Tibial artery (tissue), 4 donors: ENCODE data around the gene NTSR1.

ENCODE experiments used
- DNase-seq, 2 donors: peaks; one replicate each; pipeline ENCODE4 v3.0.0-alpha.2; 2019
- H3K27ac ChIP-seq, 2 donors: fragments of 200-600 bp; sonication (generic) in 1 of 2; 1 replicate in 1 of 2; 2 replicates in 1 of 2; pipeline ENCODE4 v1.5.1; 2018 to 2019; ENCODE audit warnings: mild to moderate bottlenecking in 1 of 2
- H3K27me3 ChIP-seq, 2 donors: fragments of 200-600 bp; sonication (generic) in 1 of 2; one replicate each; pipeline versions ENCODE4 v1.5.1 to v1.6.0; 2016 to 2019
- H3K36me3 ChIP-seq, 3 donors: fragments of 200-600 bp; sonication (generic) in 2 of 3; one replicate each; pipeline ENCODE4 v1.5.1; 2016 to 2019; ENCODE audit warnings: mild to moderate bottlenecking in 2 of 3
- H3K4me1 ChIP-seq, 4 donors: fragments of 200-600 bp; sonication (generic) in 2 of 4; 1 replicate in 3 of 4; 2 replicates in 1 of 4; pipeline ENCODE4 v1.5.1; 2016 to 2019
- H3K4me3 ChIP-seq, 2 donors: fragments of 200-600 bp; sonication (generic) in 1 of 2; 1 replicate in 1 of 2; 2 replicates in 1 of 2; pipeline ENCODE4 v1.5.1; 2018 to 2019; ENCODE audit warnings: mild to moderate bottlenecking in 2 of 2
- H3K9me3 ChIP-seq, 3 donors: fragments of 200-600 bp; sonication (generic) in 1 of 3; one replicate each; pipeline ENCODE4 v1.5.1; 2016 to 2019
- CTCF ChIP-seq, 2 experiments: fragments of 200-600 bp in 1 of 2; fragments of 450-650 bp in 1 of 2; IDR thresholded peaks; one replicate each; pipeline ENCODE4 v1.5.1; 2017 to 2019; ENCODE audit warnings: antibody characterized with exemption in 2 of 2, mild to moderate bottlenecking in 1 of 2, moderate library complexity in 1 of 2
- intact Hi-C: fragments of 100-400 bp; cut with DNase I; formaldehyde crosslinking; loops from one replicate; pipeline ENCODE4 v1.15.0; 2023; ENCODE audit warnings: low total_unique reads

Gene NTSR1

GRCh38 chr20:62776035-62776691 is 67.5 kb downstream of the NTSR1 start:
- Histone ChIP-seq H3K27me3 (peaks cover 0 to 82% of the 10 kb centered on the region in 2 donors), H3K36me3 (no peaks in the 10 kb centered on the region), H3K4me1 (no peaks in the 10 kb centered on the region), H3K27ac (no peak overlapping the region), H3K4me3 (no peak overlapping the region), H3K9me3 (no peaks in the 10 kb centered on the region)
- no peak for TF ChIP-seq CTCF (IDR thresholded peaks at IDR 0.05)
- intact Hi-C loops: no loop called here
- no peak for DNase-seq

GRCh38 chr20:62776692-62777527 is 68.3 kb downstream of the NTSR1 start:
- Histone ChIP-seq H3K4me3 (no peak overlapping the region), H3K27me3 (peaks cover 0 to 74% of the 10 kb centered on the region in 2 donors), H3K27ac (no peak overlapping the region), H3K4me1 (no peaks in the 10 kb centered on the region), H3K36me3 (no peaks in the 10 kb centered on the region), H3K9me3 (no peaks in the 10 kb centered on the region)
- DNase-seq: no peak
- intact Hi-C loops: no loop called here
- TF ChIP-seq CTCF (IDR thresholded peaks at IDR 0.05): no peak

GRCh38 chr20:62777528-62777830 is 68.8 kb downstream of the NTSR1 start:
- Histone ChIP-seq H3K4me3 (no peak overlapping the region), H3K27me3 (peaks cover 0 to 73% of the 10 kb centered on the region in 2 donors), H3K4me1 (no peaks in the 10 kb centered on the region), H3K27ac (no peak overlapping the region), H3K36me3 (no peaks in the 10 kb centered on the region), H3K9me3 (no peaks in the 10 kb centered on the region)
- intact Hi-C loops: no loop called here
- TF ChIP-seq CTCF (IDR thresholded peaks at IDR 0.05): no peak
- no peak for DNase-seq

GRCh38 chr20:62778058-62778457 is 69.4 kb downstream of the NTSR1 start:
- H3K27ac ChIP-seq: no peak overlapping the region
- no peaks in the 10 kb centered on the region for H3K4me1 ChIP-seq
- H3K36me3 ChIP-seq: no peaks in the 10 kb centered on the region
- peaks cover 0 to 71% of the 10 kb centered on the region in 2 donors for H3K27me3 ChIP-seq
- no peak for DNase-seq
- no peak for TF ChIP-seq CTCF (IDR thresholded peaks at IDR 0.05)
- no peak overlapping the region for H3K4me3 ChIP-seq
- H3K9me3 ChIP-seq: no peaks in the 10 kb centered on the region
- intact Hi-C loops: no loop called here

GRCh38 chr20:62778601-62779416 is 70.2 kb downstream of the NTSR1 start:
- H3K36me3 ChIP-seq: no peaks in the 10 kb centered on the region
- no peak overlapping the region for H3K27ac ChIP-seq
- H3K4me1 ChIP-seq: no peaks in the 10 kb centered on the region
- H3K4me3 ChIP-seq: no peak overlapping the region
- H3K27me3 ChIP-seq: peaks cover 0 to 71% of the 10 kb centered on the region in 2 donors
- DNase-seq: no peak
- intact Hi-C loops: no loop called here
- TF ChIP-seq CTCF (IDR thresholded peaks at IDR 0.05): no peak
- no peaks in the 10 kb centered on the region for H3K9me3 ChIP-seq
